IMR-90 (cell line): ENCODE results near the gene MB. TPM values are rescaled to one million over a fixed set of nuclear protein-coding genes. Genes with fewer than 3 reads are reported as not detected.

Experiments used
- ATAC-seq: fragments of 200-7000 bp; cut with Tn5 transposase; 2 replicates; pipeline ENCODE4 v1.9.1; 2020; ENCODE audit warnings: low read depth, mild to moderate bottlenecking, moderate library complexity
- BruUV-seq: library from RNA; stranded (reverse); fragments of 400-500 nt; replicated peaks from 2 replicates; lab custom pipeline; 2021; lab: Mats Ljungman, UMichigan
- CTCF ChIA-PET: fragments of 300-600 bp; formaldehyde crosslinking; extraction: SDS; loops from one replicate; lab custom pipeline; 2021; ENCODE audit warnings: antibody characterized with exemption; lab: Yijun Ruan, JAX
- POLR2A ChIA-PET: fragments of 300-600 bp; sonication (Branson Sonifier 250); formaldehyde crosslinking; loops from one replicate; lab custom pipeline; 2022; ENCODE audit warnings: antibody characterized with exemption; ENCODE audit not compliant: unreplicated experiment; lab: Charles Lee
- DNase-seq: peaks from one replicate; pipeline ENCODE4 v3.0.0; 2013
- H2AFZ ChIP-seq: replicated peaks from 2 replicates; pipeline ENCODE3; 2013; ENCODE audit warnings: low read length, mild to moderate bottlenecking; ENCODE audit not compliant: poor library complexity
- H2AK5ac ChIP-seq: 2 replicates; pipeline ENCODE4 v1.6.1; 2013; ENCODE audit warnings: low read depth, low read length, inconsistent platforms
- H2AK9ac ChIP-seq: replicated peaks from 2 replicates; pipeline ENCODE3; 2013; ENCODE audit warnings: mild to moderate bottlenecking, low read depth, low read length, moderate library complexity; ENCODE audit not compliant: poor library complexity
- H2BK120ac ChIP-seq: 2 replicates; pipeline ENCODE4 v1.6.1; 2013; ENCODE audit warnings: low read depth, low read length, inconsistent platforms
- H2BK15ac ChIP-seq: 3 replicates; pipeline ENCODE4 v1.6.1; 2013; ENCODE audit warnings: low read depth, low read length, inconsistent platforms
- H2BK20ac ChIP-seq: 2 replicates; pipeline ENCODE4 v1.6.1; 2013; ENCODE audit warnings: low read depth, mild to moderate bottlenecking, inconsistent platforms, low read length, moderate library complexity
- H2BK5ac ChIP-seq: 2 replicates; pipeline ENCODE4 v1.6.1; 2013; ENCODE audit warnings: mild to moderate bottlenecking, low read depth, low read length, inconsistent platforms; ENCODE audit not compliant: poor library complexity, severe bottlenecking
- H3K14ac ChIP-seq: replicated peaks from 2 replicates; pipeline ENCODE4 v1.6.1; 2013; ENCODE audit warnings: low read depth, low read length, inconsistent platforms
- H3K18ac ChIP-seq: 2 replicates; pipeline ENCODE4 v1.6.1; 2013; ENCODE audit warnings: low read depth, low read length, control low read depth
- H3K23ac ChIP-seq: 2 replicates; pipeline ENCODE4 v1.6.1; 2013; ENCODE audit warnings: low read depth, low read length, inconsistent platforms
- H3K27ac ChIP-seq: 2 replicates; pipeline ENCODE4 v1.5.1; 2013; ENCODE audit warnings: mild to moderate bottlenecking, control low read depth, low read length; ENCODE audit not compliant: insufficient read depth
- H3K27me3 ChIP-seq: 2 replicates; pipeline ENCODE4 v1.6.1; 2013; ENCODE audit warnings: low read length; ENCODE audit not compliant: control insufficient read depth, insufficient read depth
- H3K36me3 ChIP-seq: 2 replicates; pipeline ENCODE4 v1.6.1; 2013; ENCODE audit warnings: low read length, mixed read lengths; ENCODE audit not compliant: control insufficient read depth, insufficient read depth
- H3K4ac ChIP-seq: 2 replicates; pipeline ENCODE4 v1.6.1; 2013; ENCODE audit warnings: low read depth, low read length, inconsistent platforms
- H3K4me1 ChIP-seq: 2 replicates; pipeline ENCODE4 v1.6.1; 2013; ENCODE audit warnings: low read length, mixed read lengths; ENCODE audit not compliant: control insufficient read depth, insufficient read depth
- H3K4me2 ChIP-seq: 2 replicates; pipeline ENCODE4 v1.6.1; 2013; ENCODE audit warnings: low read depth, mild to moderate bottlenecking, control low read depth, low read length, moderate library complexity
- H3K4me3 ChIP-seq: 2 replicates; pipeline ENCODE4 v1.5.1; 2013; ENCODE audit warnings: low read depth, mild to moderate bottlenecking, control low read depth, low read length, moderate library complexity; ENCODE audit not compliant: insufficient read depth
- H3K56ac ChIP-seq: 2 replicates; pipeline ENCODE4 v1.6.1; 2013; ENCODE audit warnings: low read length, inconsistent platforms; ENCODE audit not compliant: insufficient read depth; ENCODE audit errors: extremely low read depth
- H3K79me1 ChIP-seq, 2 experiments: 2 replicates each; pipeline ENCODE4 v1.6.1; 2013; ENCODE audit warnings: low read length in 2 of 2, inconsistent platforms in 1 of 2, low read depth in 1 of 2
- H3K9ac ChIP-seq: 2 replicates; pipeline ENCODE4 v1.6.1; 2013; ENCODE audit warnings: low read depth, low read length, control low read depth
- H3K9me1 ChIP-seq: 2 replicates; pipeline ENCODE4 v1.6.1; 2013; ENCODE audit warnings: low read length, inconsistent platforms; ENCODE audit not compliant: insufficient read depth
- H3K9me3 ChIP-seq: 2 replicates; pipeline ENCODE4 v1.6.1; 2013; ENCODE audit warnings: low read length; ENCODE audit not compliant: control insufficient read depth, insufficient read depth
- H4K20me1 ChIP-seq: 2 replicates; pipeline ENCODE4 v1.6.1; 2013; ENCODE audit warnings: low read length, inconsistent platforms; ENCODE audit not compliant: insufficient read depth
- H4K5ac ChIP-seq: 2 replicates; pipeline ENCODE4 v1.6.1; 2013; ENCODE audit warnings: mild to moderate bottlenecking, low read depth, low read length, control low read depth
- H4K8ac ChIP-seq, 2 experiments: 2 replicates each; pipeline ENCODE4 v1.6.1; 2013; ENCODE audit warnings: low read depth in 2 of 2, low read length in 2 of 2, control low read depth in 1 of 2, inconsistent platforms in 1 of 2
- H4K91ac ChIP-seq: 2 replicates; pipeline ENCODE4 v1.6.1; 2013; ENCODE audit warnings: low read depth, low read length, inconsistent platforms; ENCODE audit not compliant: insufficient read depth
- CEBPB ChIP-seq: IDR thresholded peaks from 2 replicates; pipeline ENCODE4 v1.6.1; 2012; ENCODE audit warnings: low read depth, low read length, improper control_type of control experiment
- MAZ ChIP-seq: IDR thresholded peaks from 2 replicates; pipeline ENCODE4 v1.6.1; 2012; ENCODE audit warnings: low read depth, mild to moderate bottlenecking, low read length, improper control_type of control experiment, moderate library complexity, borderline replicate concordance
- WGBS, 2 experiments: methylation state at CpG; one replicate each; pipeline versions ENCODE4 v1.1.5 to v1.1.7; 2013; ENCODE audit warnings: missing lambda C conversion rate in 2 of 2; ENCODE audit not compliant: insufficient read length in 1 of 2; ENCODE audit errors: extremely low coverage in 2 of 2; 5-methylcytosine and 5-hydroxymethylcytosine counted together
- dilution Hi-C: fragments of 300-500 bp; cut with HindIII; formaldehyde crosslinking; loops from one replicate; pipeline ENCODE4 v1.14.3; 2018; ENCODE audit warnings: low sequenced_read_pairs; ENCODE audit not compliant: unreplicated experiment
- in situ Hi-C: fragments of 300-500 bp; cut with MboI; formaldehyde crosslinking; loops from 3 replicates; pipeline ENCODE4 v1.14.3; 2019; ENCODE audit warnings: low sequenced_read_pairs, inconsistent platforms, mixed read lengths
- intact Hi-C: fragments of 100-400 bp; cut with micrococcal nuclease; formaldehyde crosslinking; loops from 2 replicates; pipeline ENCODE4 v1.10.0; 2022
- polyA plus RNA-seq, 3 experiments: library from polyadenylated mRNA; depleted of rRNA; stranded (reverse); fragments of >200 nt; gene quantifications; 2 replicates each; pipeline ENCODE4 v1.2.3, GENCODE V29; 2012; ENCODE audit warnings: low replicate concordance in 1 of 3
- total RNA-seq: library from RNA; depleted of rRNA; stranded (reverse); fragments of >200 nt; gene quantifications from 2 replicates; pipeline ENCODE4 v1.2.3, GENCODE V29; 2012

The MB gene
- total and polyA plus RNA-seq, 2 of the 4 experiments (the other 2 are of a cell fraction): not detected

GRCh38 chr22:35663371-35663770 is 46.2 kb upstream of the MB start:
- H2BK5ac ChIP-seq: no peak overlapping the region
- no peaks in the 10 kb centered on the region for H4K20me1 ChIP-seq
- peak overlapping the region; percentile 71 for H3K4me2 ChIP-seq
- CTCF ChIA-PET: no interaction called here
- no peak overlapping the region for H3K23ac ChIP-seq
- in situ Hi-C loops (no loop called here), intact Hi-C loops (no loop called here), dilution Hi-C loops (no loop called here)
- TF ChIP-seq MAZ (no peak), CEBPB (peak; percentile 53; the same call in 1 of the 2 replicates)
- H3K4ac ChIP-seq: no peak overlapping the region
- H3K9ac ChIP-seq: no peak overlapping the region
- no peak overlapping the region for H3K4me3 ChIP-seq
- no CpG with 5 or more reads among the region's 3 CpGs for WGBS, 2 experiments
- peaks cover 14% of the 10 kb centered on the region for H3K9me3 ChIP-seq
- no peaks in the 10 kb centered on the region for H3K27me3 ChIP-seq
- H3K18ac ChIP-seq: peak overlapping the region; percentile 33; the same call in 1 of the 2 replicates
- H3K27ac ChIP-seq: no peak overlapping the region
- DNase-seq (no peak), ATAC-seq (no peak)
- H4K8ac ChIP-seq: no peak overlapping the region
- no peak overlapping the region for H3K14ac ChIP-seq
- no TSS peak for BruUV-seq
- no peak overlapping the region for H2AK5ac ChIP-seq
- no peak overlapping the region for H4K5ac ChIP-seq
- no peak overlapping the region for H2BK20ac ChIP-seq
- no peak overlapping the region for H2BK120ac ChIP-seq
- H2BK15ac ChIP-seq: no peak overlapping the region
- H2AFZ ChIP-seq: no peak overlapping the region
- peaks cover 17% of the 10 kb centered on the region for H3K36me3 ChIP-seq
- no peak overlapping the region for H4K91ac ChIP-seq
- H3K56ac ChIP-seq: no peak overlapping the region
- POLR2A ChIA-PET: no interaction called here
- H3K9me1 ChIP-seq: peaks cover 5% of the 10 kb centered on the region
- peaks cover 5% of the 10 kb centered on the region for H3K4me1 ChIP-seq
- peaks cover 0 to 18% of the 10 kb centered on the region in 2 experiments; a peak in 3 of 4 replicates for H3K79me1 ChIP-seq
- no peak overlapping the region for H2AK9ac ChIP-seq
